HG03175 (cell line): ENCODE data around the gene EIF2B5.

Experiments
- ATAC-seq: cut with Tn5 transposase; IDR thresholded peaks from one replicate; pipeline ENCODE4 v1.9.1; 2021; ENCODE audit warnings: mild to moderate bottlenecking, moderate library complexity; ENCODE audit not compliant: unreplicated experiment

EIF2B5 gene

GRCh38 chr3:184192889-184193288, 57.7 kb downstream of the EIF2B5 start:
- ATAC-seq: no peak

GRCh38 chr3:184193991-184194539, 58.9 kb downstream of the EIF2B5 start:
- no peak for ATAC-seq
